ENCODE data around the gene GCNT2. TPM values are rescaled to one million over a fixed set of nuclear protein-coding genes. Genes with fewer than 3 reads are reported as not detected.

The GCNT2 gene
- total RNA-seq, 1 experiment from 2014 or later: 51.2 TPM

DNA sequence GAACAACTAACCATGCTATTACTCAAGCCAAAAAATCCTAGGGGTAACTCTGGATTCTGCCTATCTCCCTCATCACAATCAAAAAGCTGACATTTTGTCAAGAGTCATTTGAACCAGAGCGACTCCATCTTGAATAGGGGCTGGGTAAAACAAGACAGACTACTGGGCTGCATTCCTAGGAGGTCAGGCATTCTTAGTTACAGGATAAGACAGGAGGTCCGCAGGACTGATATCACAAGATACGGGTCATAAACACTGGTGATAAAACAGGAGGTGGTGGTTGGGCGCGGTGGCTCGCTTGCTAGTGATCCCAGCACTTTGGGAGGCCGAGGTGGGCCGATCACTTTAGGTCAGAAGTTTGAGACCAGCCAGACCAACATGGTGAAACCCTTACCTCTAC, 141.1 kb downstream of the GCNT2 start:
- peaks cover 22% of the 10 kb centered on the region for H3K27me3 Mint-ChIP-seq (ENCODE audit: low read depth)
- peaks cover 27% of the 10 kb centered on the region for H3K9me3 Mint-ChIP-seq
- no peaks in the 10 kb centered on the region for H3K36me3 Mint-ChIP-seq
- CTCF ChIA-PET: no interaction called here
- no peaks in the 10 kb centered on the region for H3K4me1 Mint-ChIP-seq
- no peak for DNase-seq (ENCODE audit: low spot score)
- POLR2A ChIA-PET: no interaction called here
- ATAC-seq: no peak
- H3K4me3 Mint-ChIP-seq: no peak overlapping the region
- no peak overlapping the region for H3K27ac Mint-ChIP-seq
- TF ChIP-seq, protein P1, sequence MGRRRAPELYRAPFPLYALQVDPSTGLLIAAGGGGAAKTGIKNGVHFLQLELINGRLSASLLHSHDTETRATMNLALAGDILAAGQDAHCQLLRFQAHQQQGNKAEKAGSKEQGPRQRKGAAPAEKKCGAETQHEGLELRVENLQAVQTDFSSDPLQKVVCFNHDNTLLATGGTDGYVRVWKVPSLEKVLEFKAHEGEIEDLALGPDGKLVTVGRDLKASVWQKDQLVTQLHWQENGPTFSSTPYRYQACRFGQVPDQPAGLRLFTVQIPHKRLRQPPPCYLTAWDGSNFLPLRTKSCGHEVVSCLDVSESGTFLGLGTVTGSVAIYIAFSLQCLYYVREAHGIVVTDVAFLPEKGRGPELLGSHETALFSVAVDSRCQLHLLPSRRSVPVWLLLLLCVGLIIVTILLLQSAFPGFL (CRISPR knock-in tag; IDR thresholded peaks at IDR 0.05; ENCODE audit: borderline replicate concordance): no peak
- TF ChIP-seq ZNF671 (CRISPR knock-in tag; IDR thresholded peaks at IDR 0.05) (no peak), ZNF396 (CRISPR knock-in tag; IDR thresholded peaks at IDR 0.05; ENCODE audit: borderline replicate concordance) (no peak), RELA (CRISPR knock-in tag; IDR thresholded peaks at IDR 0.05; ENCODE audit: borderline replicate concordance) (no peak), SOX15 (CRISPR knock-in tag; IDR thresholded peaks at IDR 0.05) (no peak), GABPB1 (CRISPR knock-in tag; IDR thresholded peaks at IDR 0.05) (no peak), ZNF219 (CRISPR knock-in tag; IDR thresholded peaks at IDR 0.05; ENCODE audit: borderline replicate concordance) (no peak), CREB1 (CRISPR knock-in tag; IDR thresholded peaks at IDR 0.05) (no peak)
- TF ChIP-seq, protein P2, sequence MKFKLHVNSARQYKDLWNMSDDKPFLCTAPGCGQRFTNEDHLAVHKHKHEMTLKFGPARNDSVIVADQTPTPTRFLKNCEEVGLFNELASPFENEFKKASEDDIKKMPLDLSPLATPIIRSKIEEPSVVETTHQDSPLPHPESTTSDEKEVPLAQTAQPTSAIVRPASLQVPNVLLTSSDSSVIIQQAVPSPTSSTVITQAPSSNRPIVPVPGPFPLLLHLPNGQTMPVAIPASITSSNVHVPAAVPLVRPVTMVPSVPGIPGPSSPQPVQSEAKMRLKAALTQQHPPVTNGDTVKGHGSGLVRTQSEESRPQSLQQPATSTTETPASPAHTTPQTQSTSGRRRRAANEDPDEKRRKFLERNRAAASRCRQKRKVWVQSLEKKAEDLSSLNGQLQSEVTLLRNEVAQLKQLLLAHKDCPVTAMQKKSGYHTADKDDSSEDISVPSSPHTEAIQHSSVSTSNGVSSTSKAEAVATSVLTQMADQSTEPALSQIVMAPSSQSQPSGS (CRISPR knock-in tag; IDR thresholded peaks at IDR 0.05; ENCODE audit: borderline replicate concordance, low read depth): no peak
- TF ChIP-seq, protein P3, sequence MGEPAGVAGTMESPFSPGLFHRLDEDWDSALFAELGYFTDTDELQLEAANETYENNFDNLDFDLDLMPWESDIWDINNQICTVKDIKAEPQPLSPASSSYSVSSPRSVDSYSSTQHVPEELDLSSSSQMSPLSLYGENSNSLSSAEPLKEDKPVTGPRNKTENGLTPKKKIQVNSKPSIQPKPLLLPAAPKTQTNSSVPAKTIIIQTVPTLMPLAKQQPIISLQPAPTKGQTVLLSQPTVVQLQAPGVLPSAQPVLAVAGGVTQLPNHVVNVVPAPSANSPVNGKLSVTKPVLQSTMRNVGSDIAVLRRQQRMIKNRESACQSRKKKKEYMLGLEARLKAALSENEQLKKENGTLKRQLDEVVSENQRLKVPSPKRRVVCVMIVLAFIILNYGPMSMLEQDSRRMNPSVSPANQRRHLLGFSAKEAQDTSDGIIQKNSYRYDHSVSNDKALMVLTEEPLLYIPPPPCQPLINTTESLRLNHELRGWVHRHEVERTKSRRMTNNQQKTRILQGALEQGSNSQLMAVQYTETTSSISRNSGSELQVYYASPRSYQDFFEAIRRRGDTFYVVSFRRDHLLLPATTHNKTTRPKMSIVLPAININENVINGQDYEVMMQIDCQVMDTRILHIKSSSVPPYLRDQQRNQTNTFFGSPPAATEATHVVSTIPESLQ (CRISPR knock-in tag; IDR thresholded peaks at IDR 0.05): no peak
- TF ChIP-seq, protein P4, sequence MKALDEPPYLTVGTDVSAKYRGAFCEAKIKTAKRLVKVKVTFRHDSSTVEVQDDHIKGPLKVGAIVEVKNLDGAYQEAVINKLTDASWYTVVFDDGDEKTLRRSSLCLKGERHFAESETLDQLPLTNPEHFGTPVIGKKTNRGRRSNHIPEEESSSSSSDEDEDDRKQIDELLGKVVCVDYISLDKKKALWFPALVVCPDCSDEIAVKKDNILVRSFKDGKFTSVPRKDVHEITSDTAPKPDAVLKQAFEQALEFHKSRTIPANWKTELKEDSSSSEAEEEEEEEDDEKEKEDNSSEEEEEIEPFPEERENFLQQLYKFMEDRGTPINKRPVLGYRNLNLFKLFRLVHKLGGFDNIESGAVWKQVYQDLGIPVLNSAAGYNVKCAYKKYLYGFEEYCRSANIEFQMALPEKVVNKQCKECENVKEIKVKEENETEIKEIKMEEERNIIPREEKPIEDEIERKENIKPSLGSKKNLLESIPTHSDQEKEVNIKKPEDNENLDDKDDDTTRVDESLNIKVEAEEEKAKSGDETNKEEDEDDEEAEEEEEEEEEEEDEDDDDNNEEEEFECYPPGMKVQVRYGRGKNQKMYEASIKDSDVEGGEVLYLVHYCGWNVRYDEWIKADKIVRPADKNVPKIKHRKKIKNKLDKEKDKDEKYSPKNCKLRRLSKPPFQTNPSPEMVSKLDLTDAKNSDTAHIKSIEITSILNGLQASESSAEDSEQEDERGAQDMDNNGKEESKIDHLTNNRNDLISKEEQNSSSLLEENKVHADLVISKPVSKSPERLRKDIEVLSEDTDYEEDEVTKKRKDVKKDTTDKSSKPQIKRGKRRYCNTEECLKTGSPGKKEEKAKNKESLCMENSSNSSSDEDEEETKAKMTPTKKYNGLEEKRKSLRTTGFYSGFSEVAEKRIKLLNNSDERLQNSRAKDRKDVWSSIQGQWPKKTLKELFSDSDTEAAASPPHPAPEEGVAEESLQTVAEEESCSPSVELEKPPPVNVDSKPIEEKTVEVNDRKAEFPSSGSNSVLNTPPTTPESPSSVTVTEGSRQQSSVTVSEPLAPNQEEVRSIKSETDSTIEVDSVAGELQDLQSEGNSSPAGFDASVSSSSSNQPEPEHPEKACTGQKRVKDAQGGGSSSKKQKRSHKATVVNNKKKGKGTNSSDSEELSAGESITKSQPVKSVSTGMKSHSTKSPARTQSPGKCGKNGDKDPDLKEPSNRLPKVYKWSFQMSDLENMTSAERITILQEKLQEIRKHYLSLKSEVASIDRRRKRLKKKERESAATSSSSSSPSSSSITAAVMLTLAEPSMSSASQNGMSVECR (CRISPR knock-in tag; IDR thresholded peaks at IDR 0.05; ENCODE audit: borderline replicate concordance): no peak
- TF ChIP-seq, protein P5, sequence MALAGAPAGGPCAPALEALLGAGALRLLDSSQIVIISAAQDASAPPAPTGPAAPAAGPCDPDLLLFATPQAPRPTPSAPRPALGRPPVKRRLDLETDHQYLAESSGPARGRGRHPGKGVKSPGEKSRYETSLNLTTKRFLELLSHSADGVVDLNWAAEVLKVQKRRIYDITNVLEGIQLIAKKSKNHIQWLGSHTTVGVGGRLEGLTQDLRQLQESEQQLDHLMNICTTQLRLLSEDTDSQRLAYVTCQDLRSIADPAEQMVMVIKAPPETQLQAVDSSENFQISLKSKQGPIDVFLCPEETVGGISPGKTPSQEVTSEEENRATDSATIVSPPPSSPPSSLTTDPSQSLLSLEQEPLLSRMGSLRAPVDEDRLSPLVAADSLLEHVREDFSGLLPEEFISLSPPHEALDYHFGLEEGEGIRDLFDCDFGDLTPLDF (CRISPR knock-in tag; IDR thresholded peaks at IDR 0.05): no peak
- TF ChIP-seq, protein P6, sequence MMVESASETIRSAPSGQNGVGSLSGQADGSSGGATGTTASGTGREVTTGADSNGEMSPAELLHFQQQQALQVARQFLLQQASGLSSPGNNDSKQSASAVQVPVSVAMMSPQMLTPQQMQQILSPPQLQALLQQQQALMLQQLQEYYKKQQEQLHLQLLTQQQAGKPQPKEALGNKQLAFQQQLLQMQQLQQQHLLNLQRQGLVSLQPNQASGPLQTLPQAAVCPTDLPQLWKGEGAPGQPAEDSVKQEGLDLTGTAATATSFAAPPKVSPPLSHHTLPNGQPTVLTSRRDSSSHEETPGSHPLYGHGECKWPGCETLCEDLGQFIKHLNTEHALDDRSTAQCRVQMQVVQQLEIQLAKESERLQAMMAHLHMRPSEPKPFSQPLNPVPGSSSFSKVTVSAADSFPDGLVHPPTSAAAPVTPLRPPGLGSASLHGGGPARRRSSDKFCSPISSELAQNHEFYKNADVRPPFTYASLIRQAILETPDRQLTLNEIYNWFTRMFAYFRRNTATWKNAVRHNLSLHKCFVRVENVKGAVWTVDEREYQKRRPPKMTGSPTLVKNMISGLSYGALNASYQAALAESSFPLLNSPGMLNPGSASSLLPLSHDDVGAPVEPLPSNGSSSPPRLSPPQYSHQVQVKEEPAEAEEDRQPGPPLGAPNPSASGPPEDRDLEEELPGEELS (CRISPR knock-in tag; IDR thresholded peaks at IDR 0.05): no peak
- TF ChIP-seq, protein P7, sequence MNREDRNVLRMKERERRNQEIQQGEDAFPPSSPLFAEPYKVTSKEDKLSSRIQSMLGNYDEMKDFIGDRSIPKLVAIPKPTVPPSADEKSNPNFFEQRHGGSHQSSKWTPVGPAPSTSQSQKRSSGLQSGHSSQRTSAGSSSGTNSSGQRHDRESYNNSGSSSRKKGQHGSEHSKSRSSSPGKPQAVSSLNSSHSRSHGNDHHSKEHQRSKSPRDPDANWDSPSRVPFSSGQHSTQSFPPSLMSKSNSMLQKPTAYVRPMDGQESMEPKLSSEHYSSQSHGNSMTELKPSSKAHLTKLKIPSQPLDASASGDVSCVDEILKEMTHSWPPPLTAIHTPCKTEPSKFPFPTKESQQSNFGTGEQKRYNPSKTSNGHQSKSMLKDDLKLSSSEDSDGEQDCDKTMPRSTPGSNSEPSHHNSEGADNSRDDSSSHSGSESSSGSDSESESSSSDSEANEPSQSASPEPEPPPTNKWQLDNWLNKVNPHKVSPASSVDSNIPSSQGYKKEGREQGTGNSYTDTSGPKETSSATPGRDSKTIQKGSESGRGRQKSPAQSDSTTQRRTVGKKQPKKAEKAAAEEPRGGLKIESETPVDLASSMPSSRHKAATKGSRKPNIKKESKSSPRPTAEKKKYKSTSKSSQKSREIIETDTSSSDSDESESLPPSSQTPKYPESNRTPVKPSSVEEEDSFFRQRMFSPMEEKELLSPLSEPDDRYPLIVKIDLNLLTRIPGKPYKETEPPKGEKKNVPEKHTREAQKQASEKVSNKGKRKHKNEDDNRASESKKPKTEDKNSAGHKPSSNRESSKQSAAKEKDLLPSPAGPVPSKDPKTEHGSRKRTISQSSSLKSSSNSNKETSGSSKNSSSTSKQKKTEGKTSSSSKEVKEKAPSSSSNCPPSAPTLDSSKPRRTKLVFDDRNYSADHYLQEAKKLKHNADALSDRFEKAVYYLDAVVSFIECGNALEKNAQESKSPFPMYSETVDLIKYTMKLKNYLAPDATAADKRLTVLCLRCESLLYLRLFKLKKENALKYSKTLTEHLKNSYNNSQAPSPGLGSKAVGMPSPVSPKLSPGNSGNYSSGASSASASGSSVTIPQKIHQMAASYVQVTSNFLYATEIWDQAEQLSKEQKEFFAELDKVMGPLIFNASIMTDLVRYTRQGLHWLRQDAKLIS (CRISPR knock-in tag; IDR thresholded peaks at IDR 0.05; ENCODE audit: borderline replicate concordance): no peak
- TF ChIP-seq, protein P8, sequence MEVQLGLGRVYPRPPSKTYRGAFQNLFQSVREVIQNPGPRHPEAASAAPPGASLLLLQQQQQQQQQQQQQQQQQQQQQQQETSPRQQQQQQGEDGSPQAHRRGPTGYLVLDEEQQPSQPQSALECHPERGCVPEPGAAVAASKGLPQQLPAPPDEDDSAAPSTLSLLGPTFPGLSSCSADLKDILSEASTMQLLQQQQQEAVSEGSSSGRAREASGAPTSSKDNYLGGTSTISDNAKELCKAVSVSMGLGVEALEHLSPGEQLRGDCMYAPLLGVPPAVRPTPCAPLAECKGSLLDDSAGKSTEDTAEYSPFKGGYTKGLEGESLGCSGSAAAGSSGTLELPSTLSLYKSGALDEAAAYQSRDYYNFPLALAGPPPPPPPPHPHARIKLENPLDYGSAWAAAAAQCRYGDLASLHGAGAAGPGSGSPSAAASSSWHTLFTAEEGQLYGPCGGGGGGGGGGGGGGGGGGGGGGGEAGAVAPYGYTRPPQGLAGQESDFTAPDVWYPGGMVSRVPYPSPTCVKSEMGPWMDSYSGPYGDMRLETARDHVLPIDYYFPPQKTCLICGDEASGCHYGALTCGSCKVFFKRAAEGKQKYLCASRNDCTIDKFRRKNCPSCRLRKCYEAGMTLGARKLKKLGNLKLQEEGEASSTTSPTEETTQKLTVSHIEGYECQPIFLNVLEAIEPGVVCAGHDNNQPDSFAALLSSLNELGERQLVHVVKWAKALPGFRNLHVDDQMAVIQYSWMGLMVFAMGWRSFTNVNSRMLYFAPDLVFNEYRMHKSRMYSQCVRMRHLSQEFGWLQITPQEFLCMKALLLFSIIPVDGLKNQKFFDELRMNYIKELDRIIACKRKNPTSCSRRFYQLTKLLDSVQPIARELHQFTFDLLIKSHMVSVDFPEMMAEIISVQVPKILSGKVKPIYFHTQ (CRISPR knock-in tag; IDR thresholded peaks at IDR 0.05): no peak
